Measurements from ENCODE around the gene RND3.
A peak's percentile ranks its signal among the peaks of the same experiment; 100 is the strongest.

Gene RND3

GRCh38 chr2:150487537-150488429 is at the start of gene RND3:
Gene RND3, minus strand, starts transcription at chr2:150487667. Its CDS starts 250 bp downstream, at chr2:150487417.
- peak; percentile 99 for DNase-seq

- DNase-seq, result no peak
These were observed 47.7 kb upstream of the RND3 start for GRCh38 chr2:150535176-150535575.

- DNase-seq, result no peak
These were observed 45.4 kb upstream of the RND3 start for GRCh38 chr2:150532879-150533278.

GRCh38 chr2:150532020-150532419 is 44.6 kb upstream of the RND3 start:
- DNase-seq, result no peak

- DNase-seq, result no peak
These were observed 44.1 kb upstream of the RND3 start for GRCh38 chr2:150531591-150531990.

- DNase-seq, result no peak
These were observed 42.7 kb upstream of the RND3 start for GRCh38 chr2:150530168-150530567.

- DNase-seq, result no peak
These were observed 41.7 kb upstream of the RND3 start for GRCh38 chr2:150528861-150529801.

- peak; percentile 72 for DNase-seq
These were observed 39.4 kb upstream of the RND3 start for GRCh38 chr2:150526827-150527226.

- DNase-seq, result peak; percentile 59
These were observed 38.5 kb upstream of the RND3 start for GRCh38 chr2:150526006-150526405.

- DNase-seq, result no peak
These were observed 34.8 kb upstream of the RND3 start for GRCh38 chr2:150522269-150522668.

GRCh38 chr2:150520887-150521664 is 33.6 kb upstream of the RND3 start:
- no peak for DNase-seq

GRCh38 chr2:150520033-150520432 is 32.6 kb upstream of the RND3 start:
- no peak for DNase-seq

GRCh38 chr2:150517951-150518680 is 30.6 kb upstream of the RND3 start:
- no peak for DNase-seq

GRCh38 chr2:150513647-150514046 is 26.2 kb upstream of the RND3 start:
- DNase-seq, result no peak

- DNase-seq, result no peak
These were observed 21.1 kb upstream of the RND3 start for GRCh38 chr2:150508497-150509137.

GRCh38 chr2:150507071-150507470 is 19.6 kb upstream of the RND3 start:
- no peak for DNase-seq

GRCh38 chr2:150505178-150505577 is 17.7 kb upstream of the RND3 start:
- no peak for DNase-seq

- no peak for DNase-seq
These were observed 8.6 kb upstream of the RND3 start for GRCh38 chr2:150495993-150496627.

- DNase-seq, result no peak
These were observed 7.5 kb upstream of the RND3 start for GRCh38 chr2:150495001-150495400.

- DNase-seq, result no peak
These were observed 6.9 kb upstream of the RND3 start for GRCh38 chr2:150494234-150494945.

All from islet precursor cell (in vitro differentiated cells).